ENCODE data around the gene L3MBTL4.
"Not testable (repeated sequence)": the region's sequence is repeated elsewhere in the genome, so short reads cannot be mapped to it uniquely, and the experiment has no call there.

Gene L3MBTL4

GRCh38 chr18:6203791-6204190 is 210.9 kb downstream of the L3MBTL4 start:
- no peak for DNase-seq (ENCODE audit: low read depth in 2 of 3, low spot score in 2 of 3)

GRCh38 chr18:6202861-6203260 is 211.8 kb downstream of the L3MBTL4 start:
- DNase-seq (ENCODE audit: low read depth in 2 of 3, low spot score in 2 of 3): no peak

GRCh38 chr18:6200204-6200774 is 214.4 kb downstream of the L3MBTL4 start:
- DNase-seq (ENCODE audit: low read depth in 2 of 3, low spot score in 2 of 3): no peak

DNA sequence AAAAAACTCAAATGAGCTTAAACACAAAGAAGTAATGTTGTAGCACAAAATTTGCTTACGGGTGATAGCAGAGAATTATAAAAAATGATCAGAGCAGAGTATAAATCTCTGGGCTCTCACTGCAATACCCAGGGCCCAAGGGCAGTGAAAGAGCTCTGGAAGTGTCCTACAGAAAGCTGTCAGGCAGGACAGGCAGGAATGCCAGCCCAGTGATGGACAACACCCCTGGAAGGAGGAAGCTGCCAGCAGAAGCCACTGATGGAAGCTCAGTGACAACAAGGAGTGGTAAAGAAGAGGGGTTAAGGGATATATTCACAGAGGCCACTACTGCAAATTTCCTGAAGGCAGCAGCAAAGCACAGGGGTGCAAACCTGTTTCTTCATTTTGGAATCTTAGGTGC is 214.9 kb downstream of the L3MBTL4 start:
- no peak for DNase-seq (ENCODE audit: low read depth in 2 of 3, low spot score in 2 of 3)

DNA sequence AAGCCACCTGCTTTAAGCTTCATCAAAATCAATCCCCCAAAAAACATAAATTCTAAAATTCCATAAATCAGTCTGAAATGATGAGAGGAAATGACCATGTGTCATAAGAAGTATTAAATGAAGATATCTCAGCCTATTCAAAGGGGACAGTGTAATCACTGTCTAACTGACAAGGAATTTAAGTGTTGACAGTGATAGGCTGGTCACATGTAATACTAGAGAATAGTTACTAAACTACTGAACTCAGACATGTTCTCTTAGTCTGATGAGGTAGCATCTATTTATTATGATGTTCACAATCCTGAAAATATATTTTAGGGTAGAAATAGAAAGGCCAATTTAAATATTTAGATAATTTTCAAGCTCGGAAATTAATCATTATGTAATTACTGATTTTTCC is 216.1 kb downstream of the L3MBTL4 start:
- no peak for DNase-seq (ENCODE audit: low read depth in 2 of 3, low spot score in 2 of 3)

- no peak for DNase-seq (ENCODE audit: low read depth in 2 of 3, low spot score in 2 of 3)
These were observed 220.1 kb downstream of the L3MBTL4 start for GRCh38 chr18:6194640-6195039.

GRCh38 chr18:6185782-6186181 is 228.9 kb downstream of the L3MBTL4 start:
- not testable (repeated sequence) for DNase-seq (ENCODE audit: low read depth in 2 of 3, low spot score in 2 of 3)

DNA sequence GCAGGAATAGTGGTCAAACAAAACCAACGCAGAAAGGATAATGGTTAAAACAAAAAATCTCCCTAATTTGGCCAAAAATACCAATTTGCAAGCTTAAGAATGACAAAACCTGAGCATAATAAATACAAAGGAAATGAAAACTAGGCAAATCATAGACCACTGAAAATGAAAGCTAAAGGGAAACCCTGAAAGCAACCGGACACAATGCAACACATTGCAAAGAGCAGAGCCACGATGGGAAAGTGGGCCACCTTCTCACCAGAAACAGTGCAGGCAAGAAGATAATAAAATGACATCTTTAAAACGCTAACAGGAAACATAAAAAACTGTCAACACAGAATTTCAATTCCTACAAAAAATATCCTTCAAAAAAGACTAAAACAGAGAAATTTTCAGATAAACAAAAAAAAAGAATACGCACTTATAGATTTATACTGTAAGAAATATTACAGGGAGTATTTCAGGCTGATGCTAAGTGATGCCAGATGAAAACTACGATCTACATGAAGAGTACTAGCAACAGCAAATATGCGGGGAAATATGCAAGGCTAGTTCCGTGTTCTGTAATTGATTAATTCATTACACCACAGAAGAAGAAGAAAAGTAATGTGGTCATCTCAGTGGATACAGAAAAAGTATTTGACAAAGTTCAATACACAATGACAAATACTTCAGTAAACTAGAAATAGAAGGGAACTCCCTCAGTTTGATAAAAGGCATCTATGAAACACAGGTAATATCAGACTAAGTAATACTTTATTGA is 239.5 kb downstream of the L3MBTL4 start:
- DNase-seq (ENCODE audit: low read depth in 2 of 3, low spot score in 2 of 3): no peak

DNA sequence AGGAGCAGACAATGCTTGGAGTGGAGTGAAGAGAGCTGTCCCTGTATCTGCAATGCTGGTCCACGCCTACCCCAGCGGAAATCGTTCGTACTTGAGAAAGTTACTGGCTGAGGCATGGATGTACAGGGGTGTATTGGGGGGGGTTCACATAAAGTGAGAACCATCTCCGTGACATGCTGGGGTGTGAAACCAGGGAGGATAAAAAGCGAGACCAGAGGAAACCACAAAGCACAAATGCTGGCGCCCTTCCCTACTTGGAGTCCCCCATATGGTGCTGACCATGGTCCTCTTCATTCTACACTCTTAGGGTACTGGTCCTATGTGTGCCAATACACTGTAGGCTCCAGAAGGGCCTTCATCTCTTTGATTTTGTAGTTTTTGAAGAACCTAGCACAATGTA is 244.1 kb downstream of the L3MBTL4 start:
- DNase-seq (ENCODE audit: low read depth in 2 of 3, low spot score in 2 of 3): no peak

DNA sequence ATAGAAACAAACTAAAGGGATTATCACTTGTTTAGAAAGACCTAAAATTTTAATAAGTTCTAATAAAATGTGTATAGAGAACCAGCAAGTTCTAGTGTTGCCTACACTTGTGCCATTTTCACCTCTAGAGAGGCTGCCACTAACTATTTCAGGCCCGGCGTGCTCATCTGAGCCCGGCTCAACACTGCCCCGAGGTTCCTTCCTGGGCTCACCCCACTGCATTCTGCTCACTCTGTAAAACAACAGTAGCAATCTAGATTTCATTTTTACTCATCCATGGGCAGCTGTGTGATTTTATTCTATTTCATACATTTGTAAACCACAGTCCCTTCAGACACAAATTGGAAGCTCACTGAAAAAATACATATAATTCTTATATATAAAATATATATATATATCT is 253.2 kb downstream of the L3MBTL4 start:
- no peak for DNase-seq (ENCODE audit: low read depth in 2 of 3, low spot score in 2 of 3)

GRCh38 chr18:6159426-6159825 is 255.3 kb downstream of the L3MBTL4 start:
- no peak for DNase-seq (ENCODE audit: low read depth in 2 of 3, low spot score in 2 of 3)

- DNase-seq (ENCODE audit: low read depth in 2 of 3, low spot score in 2 of 3): no peak
These were observed 255.8 kb downstream of the L3MBTL4 start for GRCh38 chr18:6158958-6159357.

DNA sequence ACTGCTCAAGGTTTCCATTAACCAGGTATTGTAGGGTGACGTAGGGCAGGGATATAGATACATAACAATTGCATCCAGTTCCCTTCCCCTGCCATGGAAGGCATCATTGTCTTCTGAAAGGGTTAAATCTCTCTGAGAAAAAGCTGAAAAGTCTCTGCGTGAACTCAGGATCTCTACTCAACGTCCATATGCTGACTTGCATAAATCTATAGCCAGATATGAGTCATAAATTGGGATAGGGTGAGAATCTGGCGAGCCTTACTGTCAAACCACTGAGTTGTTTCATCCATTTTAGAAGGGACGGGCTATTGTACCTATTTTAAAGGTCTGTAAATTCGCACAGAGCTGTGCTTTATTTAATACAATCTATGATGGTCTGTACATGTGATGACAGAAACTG is 258.3 kb downstream of the L3MBTL4 start:
- DNase-seq (ENCODE audit: low read depth in 2 of 3, low spot score in 2 of 3): no peak

DNA sequence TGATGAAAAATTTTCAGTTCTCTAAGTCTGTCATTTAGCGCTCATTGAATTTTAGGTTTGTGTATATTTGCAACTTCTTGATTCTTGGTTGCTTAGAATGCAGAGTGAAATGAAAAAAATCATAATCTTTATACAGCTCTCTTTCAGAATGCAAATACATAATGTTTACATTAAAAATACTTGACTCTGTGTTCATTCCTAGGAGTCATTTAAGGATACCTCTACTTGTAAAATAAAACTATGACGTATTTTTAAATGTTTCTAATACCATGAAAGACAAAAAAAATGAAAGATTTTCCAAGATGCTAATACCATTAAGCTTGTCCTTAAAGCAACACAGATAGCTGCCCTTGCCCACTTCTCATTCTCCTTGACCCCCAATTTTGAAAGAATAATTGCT is 259.0 kb downstream of the L3MBTL4 start:
- no peak for DNase-seq (ENCODE audit: low read depth in 2 of 3, low spot score in 2 of 3)

- DNase-seq (ENCODE audit: low read depth in 2 of 3, low spot score in 2 of 3): no peak
These were observed 264.3 kb downstream of the L3MBTL4 start for GRCh38 chr18:6150430-6150829.

GRCh38 chr18:6146307-6146661 is 268.4 kb downstream of the L3MBTL4 start:
- no peak for DNase-seq (ENCODE audit: low read depth in 2 of 3, low spot score in 2 of 3)

DNA sequence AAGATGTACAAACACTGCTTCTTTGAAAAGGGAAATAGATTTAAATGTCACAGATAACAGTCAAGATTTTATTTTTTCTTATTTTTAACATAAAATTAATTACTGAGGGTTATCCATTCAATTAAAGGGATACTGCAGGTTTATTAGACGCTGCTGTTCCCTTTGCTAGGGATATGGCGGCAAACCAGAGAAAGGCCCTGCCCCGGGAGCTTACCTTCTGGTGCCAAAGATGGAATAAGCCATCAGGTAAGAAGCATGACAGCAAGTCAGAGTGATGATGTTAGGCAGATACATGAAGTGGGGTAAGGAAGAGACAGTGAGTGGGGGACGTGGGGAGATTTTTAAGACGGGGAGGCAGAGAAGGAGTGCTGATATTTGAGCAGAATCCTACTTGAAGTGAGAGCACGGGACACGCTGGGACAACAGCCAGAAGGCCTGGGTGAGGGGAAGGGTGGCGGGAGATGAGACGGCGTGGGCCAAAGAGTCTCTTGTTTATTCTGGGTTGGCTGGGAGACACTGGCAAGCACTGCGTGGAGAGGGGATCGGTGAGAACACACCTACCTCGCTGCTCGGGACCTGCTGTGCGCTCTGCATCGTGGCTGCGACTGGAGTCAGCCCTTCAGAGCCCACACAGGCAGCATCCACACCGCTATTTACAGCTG is 268.9 kb downstream of the L3MBTL4 start:
- DNase-seq (ENCODE audit: low read depth in 2 of 3, low spot score in 2 of 3): no peak

- DNase-seq (ENCODE audit: low read depth in 2 of 3, low spot score in 2 of 3): no peak
These were observed 275.7 kb downstream of the L3MBTL4 start for GRCh38 chr18:6139007-6139406.

DNA sequence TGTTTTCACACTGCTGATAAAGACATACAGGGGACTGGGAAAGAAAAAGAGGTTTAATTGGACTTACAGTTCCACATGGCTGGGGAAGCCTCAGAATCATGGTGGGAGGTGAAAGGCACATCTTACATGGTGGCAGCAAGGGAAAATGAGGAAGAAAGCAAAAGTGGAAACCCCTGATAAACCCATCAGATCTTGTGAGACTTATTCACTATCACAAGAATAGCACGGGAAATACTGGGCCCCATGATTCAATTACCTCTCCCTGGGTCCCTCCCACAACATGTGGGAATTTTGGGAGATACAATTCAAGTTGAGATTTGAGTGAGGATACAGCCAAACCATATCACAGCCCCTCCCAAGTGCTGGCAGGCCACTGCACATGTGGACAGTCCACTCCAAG is 278.8 kb downstream of the L3MBTL4 start:
- not testable (repeated sequence) for DNase-seq (ENCODE audit: low read depth in 2 of 3, low spot score in 2 of 3)

- DNase-seq (ENCODE audit: low read depth in 2 of 3, low spot score in 2 of 3): not testable (repeated sequence)
These were observed 279.7 kb downstream of the L3MBTL4 start for GRCh38 chr18:6135029-6135428.

DNA sequence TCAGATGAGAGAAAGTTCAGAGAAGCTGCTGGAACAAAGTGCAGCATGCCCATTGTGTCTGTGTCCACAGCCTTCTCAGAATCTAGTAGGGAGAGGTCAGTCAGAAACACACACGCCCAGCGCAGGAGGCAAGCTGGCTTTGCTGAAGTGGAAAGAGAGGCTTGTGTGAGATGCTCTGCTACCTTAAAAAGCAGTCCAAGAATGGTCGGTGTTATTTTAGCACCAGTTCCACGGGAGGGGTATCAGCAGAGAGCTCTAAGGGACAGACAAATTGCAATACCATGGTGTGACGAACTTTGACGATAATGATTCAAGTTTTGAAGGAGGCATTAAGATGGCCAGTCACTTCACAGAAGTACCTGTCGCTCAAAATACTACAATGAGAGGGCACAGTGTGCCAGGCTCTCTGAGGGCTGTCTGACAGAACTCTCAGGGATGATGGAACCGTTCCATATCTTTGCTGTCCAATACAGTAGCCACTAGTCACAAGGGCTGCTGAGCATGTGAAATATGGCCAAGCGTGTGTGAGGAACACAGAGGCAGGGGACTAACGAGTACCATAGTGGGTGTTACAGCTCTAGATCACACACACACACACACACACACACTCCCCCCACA is 281.9 kb downstream of the L3MBTL4 start:
- DNase-seq (ENCODE audit: low read depth in 2 of 3, low spot score in 2 of 3): no peak

GRCh38 chr18:6120820-6121279 is 293.9 kb downstream of the L3MBTL4 start:
- no peak for DNase-seq (ENCODE audit: low read depth in 2 of 3, low spot score in 2 of 3)

Data from activated CD8-positive, alpha-beta memory T cell treated with anti-CD3 and anti-CD28 coated beads for 48 hours (primary cell).